GM18511 (cell line): ENCODE measurements around the gene PLK3.

Experiments
- ATAC-seq: cut with Tn5 transposase; IDR thresholded peaks from one replicate; pipeline ENCODE4 v1.9.1; 2021; ENCODE audit warnings: mild to moderate bottlenecking, moderate library complexity; ENCODE audit not compliant: unreplicated experiment

The PLK3 gene

DNA sequence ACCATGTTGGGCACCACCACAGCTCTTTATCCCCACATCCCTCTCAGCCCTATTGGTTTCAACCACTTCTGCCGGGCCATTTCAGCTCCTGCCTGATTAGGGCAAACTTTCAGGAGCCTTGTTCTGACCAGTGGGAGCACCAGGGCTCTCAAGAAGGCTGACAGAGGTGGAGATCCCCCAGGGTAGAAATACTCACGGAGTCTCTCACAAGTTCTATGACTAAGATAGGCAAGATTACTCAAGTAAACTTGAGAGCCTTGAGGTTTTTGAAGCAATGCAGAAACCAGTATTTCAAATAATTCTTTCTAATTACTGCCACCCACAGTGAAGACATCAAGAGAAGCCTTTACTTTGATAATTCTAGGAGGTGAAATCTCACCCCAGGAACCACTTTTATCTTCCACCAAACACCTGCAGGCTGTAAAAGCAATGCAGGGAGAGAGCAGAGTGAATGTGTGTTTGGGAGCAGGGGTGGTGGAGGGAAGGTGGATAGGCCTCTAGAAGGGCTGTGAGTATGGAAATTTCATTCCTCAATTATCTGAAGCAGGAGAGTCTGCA is 49.5 kb downstream of the PLK3 start:
- no peak for ATAC-seq

DNA sequence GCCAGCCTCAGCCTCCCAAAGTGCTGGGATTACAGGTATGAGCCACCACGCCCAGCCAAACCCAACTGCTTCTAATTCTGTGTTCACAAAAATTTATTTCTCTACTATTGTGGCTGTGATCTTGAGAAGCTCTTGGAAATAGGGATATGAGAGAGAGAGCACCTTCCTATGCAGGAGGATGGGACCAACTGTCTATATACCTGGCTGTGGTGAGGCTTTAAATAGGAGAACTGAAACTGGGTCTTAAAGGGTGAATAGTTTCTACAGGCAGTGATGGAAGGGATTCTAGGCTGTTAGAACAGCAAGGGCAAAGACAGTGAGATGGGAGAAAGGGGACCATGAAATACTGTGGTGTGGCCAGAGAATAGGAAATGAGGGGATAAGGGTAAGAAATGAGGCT is 51.1 kb downstream of the PLK3 start:
- ATAC-seq: no peak

DNA sequence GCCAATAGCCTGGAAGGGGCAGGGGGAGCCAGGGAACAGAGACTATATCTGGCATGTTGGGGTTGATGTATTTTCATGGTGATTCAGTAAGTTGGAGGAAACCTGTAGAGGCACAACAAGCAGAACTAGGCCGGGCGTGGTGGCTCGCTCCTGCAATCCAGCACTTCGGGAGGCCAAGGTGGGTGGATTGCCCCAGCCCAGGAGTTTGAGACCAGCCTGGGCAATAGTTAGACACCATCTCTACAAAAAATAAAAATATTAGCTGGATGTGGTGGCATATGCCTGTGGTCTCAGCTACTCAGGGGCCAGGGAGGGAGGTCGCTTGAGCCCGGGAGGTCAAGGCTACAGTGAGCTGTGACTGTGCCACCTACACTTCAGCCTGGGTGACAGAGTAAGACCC is 53.0 kb downstream of the PLK3 start:
- no peak for ATAC-seq

DNA sequence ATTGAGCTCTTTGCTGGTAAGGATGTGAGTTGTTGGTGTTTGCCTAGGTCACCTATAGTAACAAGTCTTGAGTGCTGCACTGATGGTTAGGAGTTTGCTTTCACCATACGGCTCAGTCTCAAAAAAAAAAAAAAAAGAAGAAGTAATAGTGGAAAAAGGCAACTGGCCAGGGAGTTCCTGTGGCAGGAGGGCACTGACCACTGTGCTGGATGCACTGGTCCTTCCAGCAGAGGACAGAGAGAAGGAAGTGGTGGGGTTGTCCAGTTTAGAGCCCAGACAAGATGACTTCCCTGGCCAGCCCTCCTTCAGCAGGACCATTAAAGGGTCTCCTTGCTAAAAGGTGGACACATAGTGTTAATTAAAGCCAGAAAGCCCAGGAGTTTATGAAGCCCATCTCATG is 54.8 kb downstream of the PLK3 start:
- no peak for ATAC-seq
